Sigmoid colon (tissue), 4 donors: ENCODE results near the gene ROBO1.

ENCODE experiments used
- CTCF ChIP-seq, 4 experiments: fragments of 450-650 bp in 3 of 4; fragments of 200-600 bp in 1 of 4; IDR thresholded peaks; one replicate each; pipeline ENCODE4 v1.5.1; 2016 to 2019; ENCODE audit warnings: antibody characterized with exemption in 4 of 4, mild to moderate bottlenecking in 3 of 4, moderate library complexity in 2 of 4
- POLR2AphosphoS5 ChIP-seq, 4 donors: sonication (generic); formaldehyde crosslinking; IDR thresholded peaks; one replicate each; pipeline ENCODE4 v1.6.1; 2017; ENCODE audit warnings: antibody characterized with exemption in 4 of 4

- TF ChIP-seq CTCF (IDR thresholded peaks at IDR 0.05) (no peak), POLR2AphosphoS5 (IDR thresholded peaks at IDR 0.05) (no peak)
Measured at GRCh38 chr3:79063624-79064023, 704.2 kb downstream of the ROBO1 start.
